Stimulated activated CD4-positive, alpha-beta T cell treated with anti-CD3 and anti-CD28 coated beads, TNF-alpha, amount 100 ng/mL, for 24 hours (primary cell): Measurements from ENCODE around the gene AKR1C4.
A peak's percentile ranks its signal among the peaks of the same experiment; 100 is the strongest.
"Not testable (repeated sequence)": the region's sequence is repeated elsewhere in the genome, so short reads cannot be mapped to it uniquely, and the experiment has no call there.

ENCODE experiments used
- DNase-seq, 3 experiments: peaks; one replicate each; pipeline ENCODE4 v3.0.0-alpha.2; 2020; ENCODE audit warnings: low read depth in 3 of 3

Gene AKR1C4

GRCh38 chr10:5196702-5197113 lies at the start of gene AKR1C4:
Gene AKR1C4, plus strand, starts transcription at chr10:5196837. Its CDS starts 31 bp downstream, at chr10:5196868.
- no peak for DNase-seq

GRCh38 chr10:5146920-5147254 lies 49.8 kb upstream of the AKR1C4 start:
- DNase-seq = no peak

GRCh38 chr10:5147255-5147980 lies 49.2 kb upstream of the AKR1C4 start:
- DNase-seq = no peak

GRCh38 chr10:5147981-5148677 lies 48.5 kb upstream of the AKR1C4 start:
- DNase-seq = no peak

GRCh38 chr10:5148678-5149032 lies 48.0 kb upstream of the AKR1C4 start:
- no peak for DNase-seq

GRCh38 chr10:5151076-5151475 lies 45.6 kb upstream of the AKR1C4 start:
- no peak for DNase-seq

- no peak for DNase-seq
Observed at GRCh38 chr10:5155951-5156350, 40.7 kb upstream of the AKR1C4 start.

GRCh38 chr10:5157501-5157900 lies 39.1 kb upstream of the AKR1C4 start:
- DNase-seq = no peak

- no peak for DNase-seq
Observed at GRCh38 chr10:5159126-5159525, 37.5 kb upstream of the AKR1C4 start.

- DNase-seq = no peak
Observed at GRCh38 chr10:5163487-5163886, 33.1 kb upstream of the AKR1C4 start.

GRCh38 chr10:5165738-5166137 lies 30.9 kb upstream of the AKR1C4 start:
- no peak for DNase-seq

GRCh38 chr10:5168897-5169420 lies 27.7 kb upstream of the AKR1C4 start:
- peak in 1 of 3 experiments; percentile 30 for DNase-seq

- DNase-seq = not testable (repeated sequence)
Observed at GRCh38 chr10:5175581-5175980, 21.1 kb upstream of the AKR1C4 start.

- DNase-seq = not testable (repeated sequence)
Observed at GRCh38 chr10:5180503-5180902, 16.1 kb upstream of the AKR1C4 start.

- no peak for DNase-seq
Observed at GRCh38 chr10:5183923-5184322, 12.7 kb upstream of the AKR1C4 start.

- DNase-seq = no peak
Observed at GRCh38 chr10:5184987-5185775, 11.5 kb upstream of the AKR1C4 start, which contains the start of gene AKR1C8. Gene AKR1C8, minus strand, starts transcription at chr10:5185150. Its CDS starts 46 bp downstream, at chr10:5185104.

- no peak for DNase-seq
Observed at GRCh38 chr10:5187867-5188266, 8.8 kb upstream of the AKR1C4 start.

GRCh38 chr10:5188358-5188757 lies 8.3 kb upstream of the AKR1C4 start:
- no peak for DNase-seq

GRCh38 chr10:5194431-5194830 lies 2.2 kb upstream of the AKR1C4 start:
- no peak for DNase-seq

GRCh38 chr10:5195727-5196374 lies 786 bp upstream of the AKR1C4 start:
- no peak for DNase-seq

- DNase-seq = no peak
Observed at GRCh38 chr10:5198386-5198785, 1.7 kb downstream of the AKR1C4 start.

- DNase-seq = no peak
Observed at GRCh38 chr10:5199398-5199797, 2.8 kb downstream of the AKR1C4 start.
